ENCODE measurements around the gene RFTN1.
"Not testable (repeated sequence)": the region's sequence is repeated elsewhere in the genome, so short reads cannot be mapped to it uniquely, and the experiment has no call there.

RFTN1 gene

GRCh38 chr3:16506451-16506850 lies 7.0 kb downstream of the RFTN1 start:
- DNase-seq: no peak

- DNase-seq: no peak
These were observed 8.8 kb downstream of the RFTN1 start for GRCh38 chr3:16504692-16505091.

GRCh38 chr3:16504242-16504641 lies 9.3 kb downstream of the RFTN1 start:
- DNase-seq: no peak

- no peak for DNase-seq
These were observed 10.2 kb downstream of the RFTN1 start for GRCh38 chr3:16503191-16503776.

- DNase-seq: no peak
These were observed 11.1 kb downstream of the RFTN1 start for GRCh38 chr3:16502347-16502908.

- DNase-seq: no peak
These were observed 12.1 kb downstream of the RFTN1 start for GRCh38 chr3:16501376-16501775.

GRCh38 chr3:16500911-16501310 lies 12.6 kb downstream of the RFTN1 start:
- no peak for DNase-seq

GRCh38 chr3:16500093-16500492 lies 13.4 kb downstream of the RFTN1 start:
- no peak for DNase-seq

- no peak for DNase-seq
These were observed 14.1 kb downstream of the RFTN1 start for GRCh38 chr3:16499351-16499750.

- no peak for DNase-seq
These were observed 15.2 kb downstream of the RFTN1 start for GRCh38 chr3:16498130-16498890.

GRCh38 chr3:16496408-16497222 lies 16.9 kb downstream of the RFTN1 start:
- no peak for DNase-seq

GRCh38 chr3:16496008-16496407 lies 17.5 kb downstream of the RFTN1 start:
- DNase-seq: no peak

GRCh38 chr3:16494814-16495431 lies 18.6 kb downstream of the RFTN1 start:
- DNase-seq: no peak

- DNase-seq: no peak
These were observed 19.4 kb downstream of the RFTN1 start for GRCh38 chr3:16494094-16494493.

GRCh38 chr3:16490062-16490619 lies 23.4 kb downstream of the RFTN1 start:
- DNase-seq: no peak

GRCh38 chr3:16489326-16490061 lies 24.0 kb downstream of the RFTN1 start:
- DNase-seq: not testable (repeated sequence)

GRCh38 chr3:16488637-16489036 lies 24.9 kb downstream of the RFTN1 start:
- no peak for DNase-seq

- DNase-seq: no peak
These were observed 25.9 kb downstream of the RFTN1 start for GRCh38 chr3:16487511-16488175.

GRCh38 chr3:16486951-16487480 lies 26.5 kb downstream of the RFTN1 start:
- no peak for DNase-seq

- no peak for DNase-seq
These were observed 27.3 kb downstream of the RFTN1 start for GRCh38 chr3:16486201-16486600.

GRCh38 chr3:16485395-16485992 lies 28.0 kb downstream of the RFTN1 start:
- no peak for DNase-seq
